Measurements from ENCODE around the gene IPPK. TPM values are rescaled to one million over a fixed set of nuclear protein-coding genes. Genes with fewer than 3 reads are reported as not detected.

IPPK gene
- total and polyA plus RNA-seq, 5 donors from 2014 or later = 3.8 to 9.2 (median 5.5) TPM

- Mint-ChIP-seq H3K4me1 (peaks cover 10 to 45% (median 29%) of the 10 kb centered on the region in 4 donors), H3K9me3 (no peaks in the 10 kb centered on the region), H3K27me3 (no peaks in the 10 kb centered on the region), H3K27ac (peak overlapping the region in 1 of 3 donors; percentile 26), H3K36me3 (peaks cover 12% of the 10 kb centered on the region), H3K4me3 (no peak overlapping the region)
- Histone ChIP-seq H3K4me1 (ENCODE audit: control insufficient read depth, insufficient read depth, low read length, poor library complexity, severe bottlenecking) (peaks cover 3% of the 10 kb centered on the region), H3K9me3 (ENCODE audit: control insufficient read depth in 2 of 2, low read length in 2 of 2) (no peaks in the 10 kb centered on the region), H3K36me3 (ENCODE audit: control insufficient read depth, insufficient read depth, low read length) (peaks cover 19% of the 10 kb centered on the region), H3K4me3 (ENCODE audit: low read depth, low read length) (no peak overlapping the region), H3K27me3 (ENCODE audit: control insufficient read depth, insufficient read depth, low read length) (no peaks in the 10 kb centered on the region), H3K27ac (ENCODE audit: insufficient read depth, low read length, poor library complexity, severe bottlenecking) (no peak overlapping the region)
- ATAC-seq (ENCODE audit: low read depth in 2 of 2) (no peak), DNase-seq (no peak)
Measured at GRCh38 chr9:92661127-92661526, 8.8 kb downstream of the IPPK start.

- Mint-ChIP-seq H3K4me3 (no peak overlapping the region), H3K4me1 (peaks cover 10 to 40% (median 25%) of the 10 kb centered on the region in 4 donors), H3K27me3 (no peaks in the 10 kb centered on the region), H3K27ac (peak overlapping the region in 1 of 3 donors; percentile 26), H3K9me3 (no peaks in the 10 kb centered on the region), H3K36me3 (peaks cover 17% of the 10 kb centered on the region)
- Histone ChIP-seq H3K27ac (ENCODE audit: insufficient read depth, low read length, poor library complexity, severe bottlenecking) (no peak overlapping the region), H3K27me3 (ENCODE audit: control insufficient read depth, insufficient read depth, low read length) (no peaks in the 10 kb centered on the region), H3K4me1 (ENCODE audit: control insufficient read depth, insufficient read depth, low read length, poor library complexity, severe bottlenecking) (peaks cover 3% of the 10 kb centered on the region), H3K9me3 (ENCODE audit: control insufficient read depth in 2 of 2, low read length in 2 of 2) (no peaks in the 10 kb centered on the region), H3K4me3 (ENCODE audit: low read depth, low read length) (no peak overlapping the region), H3K36me3 (ENCODE audit: control insufficient read depth, insufficient read depth, low read length) (peaks cover 24% of the 10 kb centered on the region)
- DNase-seq = no peak
- ATAC-seq (ENCODE audit: low read depth in 2 of 2) = no peak
Measured at GRCh38 chr9:92660266-92660665, 9.7 kb downstream of the IPPK start.

DNA sequence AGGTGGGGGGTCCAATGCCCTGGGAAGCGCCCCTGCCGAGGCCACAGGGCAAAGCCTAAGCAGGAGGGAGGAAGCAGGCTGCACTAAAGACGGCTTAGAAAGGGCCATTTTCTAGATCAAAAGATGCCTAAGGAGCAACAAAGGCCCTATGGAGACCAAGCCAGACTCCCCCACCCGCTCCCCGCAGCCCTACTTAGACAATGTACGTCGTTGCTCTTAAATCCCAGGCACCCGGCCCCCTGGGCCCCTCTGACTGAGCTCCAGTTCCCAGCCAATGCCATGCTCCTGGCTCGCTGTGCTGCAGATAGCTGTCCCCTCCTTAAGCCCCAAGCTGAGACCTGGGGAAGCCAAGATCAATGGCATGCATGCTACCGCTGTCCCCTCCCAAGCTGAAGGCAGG is 10.3 kb downstream of the IPPK start:
- no peak for DNase-seq
- Histone ChIP-seq H3K9me3 (ENCODE audit: control insufficient read depth in 2 of 2, low read length in 2 of 2) (no peaks in the 10 kb centered on the region), H3K4me1 (ENCODE audit: control insufficient read depth, insufficient read depth, low read length, poor library complexity, severe bottlenecking) (peaks cover 3% of the 10 kb centered on the region), H3K36me3 (ENCODE audit: control insufficient read depth, insufficient read depth, low read length) (peaks cover 27% of the 10 kb centered on the region), H3K27me3 (ENCODE audit: control insufficient read depth, insufficient read depth, low read length) (no peaks in the 10 kb centered on the region), H3K27ac (ENCODE audit: insufficient read depth, low read length, poor library complexity, severe bottlenecking) (no peak overlapping the region), H3K4me3 (ENCODE audit: low read depth, low read length) (no peak overlapping the region)
- Mint-ChIP-seq H3K36me3 (peaks cover 20% of the 10 kb centered on the region), H3K27me3 (no peaks in the 10 kb centered on the region), H3K27ac (no peak overlapping the region), H3K4me1 (peaks cover 5 to 34% (median 20%) of the 10 kb centered on the region in 4 donors), H3K4me3 (no peak overlapping the region), H3K9me3 (no peaks in the 10 kb centered on the region)
- no peak for ATAC-seq (ENCODE audit: low read depth in 2 of 2)

DNA sequence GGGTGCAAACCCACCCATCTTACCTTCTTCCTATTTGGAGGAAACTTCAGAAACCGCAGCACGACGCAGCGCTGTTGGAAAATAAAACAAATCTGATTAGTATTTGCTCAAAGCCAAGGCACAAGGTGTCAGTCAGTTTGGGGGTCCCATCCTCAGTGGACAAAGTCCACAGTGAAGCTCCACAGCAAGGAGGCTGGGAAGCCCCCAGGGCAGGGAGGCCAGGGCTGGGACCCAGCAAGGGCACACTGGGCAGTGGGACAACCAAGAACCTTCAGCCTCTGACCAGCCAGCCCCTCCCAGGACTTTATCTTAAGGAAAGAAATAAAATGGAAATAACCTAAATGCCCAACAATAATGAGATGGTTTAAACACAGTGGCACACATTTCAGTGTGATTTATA is 11.3 kb downstream of the IPPK start:
- H3K4me1 Mint-ChIP-seq = peaks cover 4 to 27% (median 17%) of the 10 kb centered on the region in 4 donors
- H3K36me3 Mint-ChIP-seq = peaks cover 20% of the 10 kb centered on the region
- no peak for ATAC-seq (ENCODE audit: low read depth in 2 of 2)
- no peaks in the 10 kb centered on the region for H3K27me3 Mint-ChIP-seq
- no peak for DNase-seq
- no peak overlapping the region for H3K27ac ChIP-seq (ENCODE audit: insufficient read depth, low read length, poor library complexity, severe bottlenecking)
- H3K27ac Mint-ChIP-seq = no peak overlapping the region
- H3K9me3 Mint-ChIP-seq = no peaks in the 10 kb centered on the region
- no peaks in the 10 kb centered on the region for H3K27me3 ChIP-seq (ENCODE audit: control insufficient read depth, insufficient read depth, low read length)
- H3K4me3 ChIP-seq (ENCODE audit: low read depth, low read length) = no peak overlapping the region
- no peaks in the 10 kb centered on the region for H3K9me3 ChIP-seq (ENCODE audit: control insufficient read depth in 2 of 2, low read length in 2 of 2)
- peaks cover 3% of the 10 kb centered on the region for H3K4me1 ChIP-seq (ENCODE audit: control insufficient read depth, insufficient read depth, low read length, poor library complexity, severe bottlenecking)
- peaks cover 36% of the 10 kb centered on the region for H3K36me3 ChIP-seq (ENCODE audit: control insufficient read depth, insufficient read depth, low read length)
- no peak overlapping the region for H3K4me3 Mint-ChIP-seq

DNA sequence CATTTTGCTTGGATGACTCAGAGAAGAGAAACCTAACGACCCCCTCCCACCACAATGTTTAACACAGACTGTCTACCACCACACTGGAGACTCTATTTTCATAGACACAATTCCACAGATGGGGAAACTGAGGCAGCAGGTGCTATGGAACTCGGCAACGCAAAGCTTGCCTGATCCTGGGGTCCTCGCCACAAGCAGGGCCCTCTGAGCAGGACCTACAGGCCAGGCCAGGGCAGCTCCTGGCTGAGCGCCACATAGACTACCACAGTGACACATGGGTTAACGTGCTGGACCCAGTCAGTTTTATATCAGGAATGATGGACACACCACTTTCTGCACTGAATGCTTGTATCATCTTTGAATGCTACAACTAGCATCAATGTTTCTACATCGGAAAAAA is 11.8 kb downstream of the IPPK start:
- H3K4me3 Mint-ChIP-seq = no peak overlapping the region
- H3K27ac Mint-ChIP-seq = no peak overlapping the region
- no peak overlapping the region for H3K4me3 ChIP-seq (ENCODE audit: low read depth, low read length)

DNA sequence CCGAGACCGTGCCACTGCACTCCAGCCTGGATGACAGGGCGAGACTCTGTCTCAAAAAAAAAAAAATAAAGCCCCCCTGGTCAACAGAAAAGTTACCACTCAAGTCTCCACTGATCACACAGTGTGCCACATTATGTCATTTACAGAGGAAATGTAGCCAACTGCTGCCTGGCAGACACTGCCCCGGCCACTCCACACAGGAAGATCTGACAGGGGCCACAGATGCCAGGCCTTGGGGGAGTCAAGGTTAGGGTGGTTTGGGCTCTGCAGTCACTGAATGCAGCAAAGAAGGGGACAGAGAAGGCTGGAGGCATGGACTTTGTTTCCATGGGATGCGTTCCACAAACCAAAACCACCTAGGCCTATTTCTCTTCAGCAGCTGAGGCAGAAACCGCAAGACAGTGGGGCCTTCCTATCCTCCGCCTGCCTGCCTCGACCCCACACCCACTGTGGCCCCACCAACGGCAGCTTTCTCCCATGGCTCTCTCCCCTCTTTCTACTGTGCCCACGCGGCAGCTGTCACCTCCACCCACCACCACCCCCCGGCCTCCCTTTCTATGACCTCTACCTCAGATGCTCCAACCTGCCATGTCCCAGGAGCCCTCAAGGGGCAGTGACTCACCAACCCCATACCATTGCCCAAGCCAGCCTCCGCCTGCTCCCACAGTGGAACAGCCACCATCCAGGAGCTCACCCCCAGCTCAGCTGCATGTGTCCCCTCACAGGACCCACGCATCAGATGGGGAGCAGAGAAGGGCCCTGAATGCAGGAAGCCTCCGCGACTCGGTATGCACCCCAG is 12.4 kb downstream of the IPPK start:
- Histone ChIP-seq H3K4me3 (ENCODE audit: low read depth, low read length) (no peak overlapping the region), H3K27me3 (ENCODE audit: control insufficient read depth, insufficient read depth, low read length) (no peaks in the 10 kb centered on the region), H3K9me3 (ENCODE audit: control insufficient read depth in 2 of 2, low read length in 2 of 2) (no peaks in the 10 kb centered on the region), H3K36me3 (ENCODE audit: control insufficient read depth, insufficient read depth, low read length) (peaks cover 33% of the 10 kb centered on the region), H3K27ac (ENCODE audit: insufficient read depth, low read length, poor library complexity, severe bottlenecking) (no peak overlapping the region), H3K4me1 (ENCODE audit: control insufficient read depth, insufficient read depth, low read length, poor library complexity, severe bottlenecking) (peaks cover 3% of the 10 kb centered on the region)
- DNase-seq = no peak
- H3K9me3 Mint-ChIP-seq = no peaks in the 10 kb centered on the region
- peak overlapping the region in 1 of 3 donors; percentile 15 for H3K27ac Mint-ChIP-seq
- H3K4me3 Mint-ChIP-seq = no peak overlapping the region
- peaks cover 0 to 19% (median 11%) of the 10 kb centered on the region in 4 donors for H3K4me1 Mint-ChIP-seq
- no peaks in the 10 kb centered on the region for H3K27me3 Mint-ChIP-seq
- peaks cover 22% of the 10 kb centered on the region for H3K36me3 Mint-ChIP-seq
- ATAC-seq (ENCODE audit: low read depth in 2 of 2) = no peak

More for the DNA sequence above, 11.8 kb downstream of the IPPK start:
- no peaks in the 10 kb centered on the region for H3K9me3 Mint-ChIP-seq
- H3K4me1 Mint-ChIP-seq = peaks cover 0 to 24% (median 14%) of the 10 kb centered on the region in 4 donors
- H3K36me3 ChIP-seq (ENCODE audit: control insufficient read depth, insufficient read depth, low read length) = peaks cover 33% of the 10 kb centered on the region
- H3K27ac ChIP-seq (ENCODE audit: insufficient read depth, low read length, poor library complexity, severe bottlenecking) = no peak overlapping the region
- H3K27me3 ChIP-seq (ENCODE audit: control insufficient read depth, insufficient read depth, low read length) = no peaks in the 10 kb centered on the region
- peaks cover 18% of the 10 kb centered on the region for H3K36me3 Mint-ChIP-seq
- no peaks in the 10 kb centered on the region for H3K27me3 Mint-ChIP-seq
- H3K9me3 ChIP-seq (ENCODE audit: control insufficient read depth in 2 of 2, low read length in 2 of 2) = no peaks in the 10 kb centered on the region
- DNase-seq = no peak
- no peak for ATAC-seq (ENCODE audit: low read depth in 2 of 2)
- H3K4me1 ChIP-seq (ENCODE audit: control insufficient read depth, insufficient read depth, low read length, poor library complexity, severe bottlenecking) = peaks cover 3% of the 10 kb centered on the region

- DNase-seq = no peak
- Histone ChIP-seq H3K36me3 (ENCODE audit: control insufficient read depth, insufficient read depth, low read length) (peaks cover 39% of the 10 kb centered on the region), H3K27ac (ENCODE audit: insufficient read depth, low read length, poor library complexity, severe bottlenecking) (no peak overlapping the region), H3K4me1 (ENCODE audit: control insufficient read depth, insufficient read depth, low read length, poor library complexity, severe bottlenecking) (peaks cover 3% of the 10 kb centered on the region), H3K27me3 (ENCODE audit: control insufficient read depth, insufficient read depth, low read length) (no peaks in the 10 kb centered on the region), H3K4me3 (ENCODE audit: low read depth, low read length) (no peak overlapping the region), H3K9me3 (ENCODE audit: control insufficient read depth in 2 of 2, low read length in 2 of 2) (no peaks in the 10 kb centered on the region)
- H3K4me3 Mint-ChIP-seq = no peak overlapping the region
- no peaks in the 10 kb centered on the region for H3K27me3 Mint-ChIP-seq
- no peak for ATAC-seq (ENCODE audit: low read depth in 2 of 2)
- peak overlapping the region in 1 of 3 donors; percentile 74 for H3K27ac Mint-ChIP-seq
- H3K36me3 Mint-ChIP-seq = peaks cover 22% of the 10 kb centered on the region
- H3K9me3 Mint-ChIP-seq = no peaks in the 10 kb centered on the region
- peaks cover 0 to 16% (median 6%) of the 10 kb centered on the region in 4 donors for H3K4me1 Mint-ChIP-seq
Measured at GRCh38 chr9:92656537-92656925, 13.4 kb downstream of the IPPK start.
